C1 segment of cervical spinal cord (tissue), 14 donors: ENCODE data around the gene MYZAP.

ENCODE experiments used
- DNase-seq, 14 donors: peaks; one replicate each; lab custom pipeline; 2025; lab: John Stamatoyannopoulos, UW

The MYZAP gene

DNA sequence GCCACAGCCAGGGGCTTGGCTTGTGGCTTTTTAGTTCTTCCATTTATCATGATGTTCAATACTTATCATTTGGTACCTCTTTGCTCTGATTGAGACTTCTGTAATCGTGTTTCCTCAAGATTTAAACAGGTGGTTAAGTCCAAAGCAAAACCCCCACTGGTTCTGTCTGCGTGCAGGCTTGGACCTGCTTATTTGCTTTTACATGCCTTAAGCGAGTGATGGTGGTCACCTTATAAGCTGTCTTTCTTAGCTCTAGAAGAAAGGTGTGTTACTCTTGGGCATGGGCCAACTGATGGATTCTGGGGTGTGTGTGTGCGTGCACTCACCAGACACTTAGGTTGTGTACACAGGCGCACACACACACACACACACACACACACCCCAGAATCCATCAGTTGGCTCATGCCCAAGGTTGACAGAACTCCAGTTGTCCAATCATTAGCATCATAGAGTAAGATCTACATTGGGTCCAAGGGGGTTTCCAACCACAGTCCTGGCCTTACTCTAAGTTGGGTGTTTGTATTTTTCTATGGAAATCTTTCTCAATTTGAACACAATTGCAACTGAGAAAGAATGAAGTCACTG lies 1.2 kb downstream of the MYZAP start:
- DNase-seq: peak in 1 of 14 donors; percentile 56

DNA sequence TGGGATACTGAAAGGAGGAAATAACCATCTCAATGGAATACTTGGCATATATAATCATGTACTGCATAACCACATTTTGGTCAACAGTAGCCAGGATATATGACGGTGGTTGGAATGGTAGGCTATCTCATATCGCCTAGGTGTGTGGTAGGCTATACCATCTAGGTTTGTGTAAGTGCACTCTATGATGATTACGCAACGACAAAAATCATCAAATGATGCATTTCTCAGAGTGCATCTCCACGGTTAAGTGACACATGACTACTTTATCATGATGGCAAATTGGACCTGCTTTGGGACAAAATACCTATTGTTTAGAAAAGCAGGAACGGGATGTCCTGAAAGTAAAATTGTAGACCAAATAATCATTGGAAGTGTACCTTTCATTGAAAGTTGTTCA lies 2.8 kb downstream of the MYZAP start:
- no peak for DNase-seq

- peak in 1 of 14 donors; percentile 8 for DNase-seq
Observed at GRCh38 chr15:57595011-57595866, 3.5 kb downstream of the MYZAP start.

DNA sequence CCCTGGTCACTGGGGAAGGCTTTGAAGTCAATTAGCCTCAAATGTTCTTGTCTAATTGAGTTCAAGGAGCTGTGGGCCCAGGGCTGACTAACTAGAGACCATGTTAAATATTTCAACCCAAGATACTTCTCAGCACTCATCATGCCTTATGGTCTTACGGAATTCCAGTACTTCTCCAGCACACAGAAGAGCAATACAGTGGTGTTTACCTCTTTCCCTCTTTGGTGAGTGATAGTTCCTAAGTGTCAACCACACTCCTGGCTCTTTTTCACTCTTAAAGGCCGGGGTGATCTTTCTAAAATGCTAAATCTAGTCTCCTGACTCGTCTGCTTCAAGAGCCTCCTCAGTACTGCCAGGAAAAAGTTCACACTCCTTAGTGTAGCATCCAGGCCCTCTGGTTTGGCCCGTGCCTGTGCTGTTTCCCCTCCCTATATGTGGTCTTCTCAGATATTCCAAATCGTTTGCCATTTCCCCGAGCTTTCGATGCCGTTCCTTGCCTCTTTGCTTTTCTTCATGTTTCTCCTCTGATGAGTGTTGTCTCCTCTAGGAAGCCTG lies 4.7 kb downstream of the MYZAP start:
- DNase-seq: no peak

GRCh38 chr15:57596978-57597377 lies 5.3 kb downstream of the MYZAP start:
- DNase-seq: peak in 3 of 14 donors; percentile 13 to 99 (median 14)

DNA sequence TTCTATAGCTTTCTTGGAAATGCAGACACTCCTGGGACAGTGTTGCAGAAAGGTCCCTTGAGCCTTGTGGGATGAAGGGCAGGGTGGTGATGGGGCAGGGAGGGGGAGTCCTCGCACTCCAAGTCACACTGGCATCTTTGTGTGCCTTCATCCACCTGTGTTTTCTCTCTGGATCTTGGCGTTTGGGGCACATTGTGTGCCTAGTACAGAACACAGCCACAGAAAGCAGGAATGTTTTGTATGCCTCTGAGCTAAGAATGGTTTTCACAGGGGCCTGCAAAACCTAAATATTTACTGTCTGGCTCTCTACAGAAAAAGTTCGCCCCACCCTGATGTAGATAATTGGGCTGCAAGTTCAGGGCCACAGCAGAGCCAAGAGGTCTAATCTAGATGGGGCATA lies 5.7 kb downstream of the MYZAP start:
- DNase-seq: peak in 1 of 14 donors; percentile 86

GRCh38 chr15:57598346-57598745 lies 6.6 kb downstream of the MYZAP start:
- no peak for DNase-seq

DNA sequence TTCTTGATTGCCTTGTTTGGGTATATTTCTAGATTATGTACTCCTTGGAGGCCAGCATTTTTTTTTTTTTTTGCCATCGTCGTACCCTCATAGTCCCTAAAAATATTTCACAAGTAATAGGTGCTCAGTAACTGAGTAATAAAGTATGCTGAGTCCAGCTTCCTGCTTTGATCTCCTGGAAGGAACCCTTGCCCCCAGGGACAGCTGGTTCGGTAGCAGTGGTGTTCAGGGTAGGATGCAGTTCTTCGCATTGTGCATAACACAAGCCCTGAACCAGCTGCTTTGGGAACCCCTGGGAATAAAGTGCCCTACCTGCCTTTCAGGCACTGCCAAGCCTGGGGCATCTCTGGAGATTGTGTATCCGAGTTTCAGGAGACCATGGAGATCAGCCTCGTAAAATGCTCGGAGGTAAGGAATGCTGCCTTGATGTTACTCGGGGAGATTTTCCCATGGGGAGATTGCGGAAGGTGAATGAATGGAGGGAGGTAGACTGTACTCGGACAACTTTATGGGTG lies 7.6 kb downstream of the MYZAP start:
- DNase-seq: no peak

GRCh38 chr15:57600197-57600596 lies 8.5 kb downstream of the MYZAP start:
- DNase-seq: no peak

DNA sequence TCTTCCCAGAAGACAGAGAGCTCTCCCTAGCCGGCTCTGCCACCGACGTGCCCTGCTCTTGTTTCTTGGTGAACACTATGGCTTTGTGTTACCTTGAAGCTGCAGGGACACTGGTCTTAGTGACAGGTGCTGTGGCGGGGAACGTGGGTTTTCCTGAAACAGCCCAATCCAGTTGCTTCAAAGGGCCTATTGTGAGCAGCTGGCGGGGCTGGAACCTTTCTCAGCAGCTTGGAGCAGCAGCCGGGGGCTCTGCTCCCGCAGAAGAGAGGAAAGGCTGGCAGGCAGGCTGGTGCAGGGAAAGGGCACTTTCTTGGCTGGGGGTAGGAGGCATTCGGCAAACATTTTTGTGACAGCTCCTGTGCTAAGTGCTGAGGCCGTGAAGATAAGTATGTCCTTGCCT lies 12.8 kb downstream of the MYZAP start:
- peak in 4 of 14 donors; percentile 4 to 62 (median 22) for DNase-seq

DNA sequence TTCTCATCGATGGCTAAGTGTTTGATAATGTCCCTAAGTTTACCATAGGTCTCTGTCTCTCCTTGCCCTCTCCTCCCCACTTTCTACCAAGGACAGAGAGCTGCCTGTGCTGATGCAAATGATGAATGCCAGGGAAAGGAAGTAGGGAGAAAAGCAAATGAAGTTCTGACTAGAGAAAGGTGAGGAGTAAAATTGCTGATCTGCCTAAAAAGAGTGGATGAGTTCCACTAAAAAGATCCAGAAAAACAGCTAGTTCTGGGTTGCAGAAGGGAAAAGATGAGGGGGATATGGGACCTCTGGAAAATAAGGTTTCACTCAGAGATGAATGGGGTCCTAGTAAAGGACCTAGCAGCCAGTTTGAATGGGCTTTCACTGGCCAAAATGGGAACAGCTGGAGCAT lies 13.8 kb downstream of the MYZAP start:
- no peak for DNase-seq

DNA sequence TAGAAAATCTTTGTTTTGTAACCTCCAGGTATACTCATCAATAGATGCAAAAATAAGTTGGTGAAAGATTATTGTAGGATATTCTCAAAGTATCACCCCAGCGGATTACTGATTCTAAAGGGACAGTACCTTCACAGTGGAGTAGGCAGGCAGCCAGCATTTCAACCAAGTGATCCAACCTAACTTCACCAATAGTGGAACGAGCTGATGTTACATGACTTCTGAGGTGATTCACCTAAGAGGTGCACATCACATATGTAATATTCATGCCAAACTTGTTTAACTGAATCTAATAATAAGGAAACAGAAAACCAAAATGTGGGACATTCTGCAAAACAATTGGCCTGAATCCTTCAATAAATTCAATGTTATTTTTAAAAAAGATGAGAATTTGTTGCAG lies 14.3 kb downstream of the MYZAP start:
- no peak for DNase-seq

DNA sequence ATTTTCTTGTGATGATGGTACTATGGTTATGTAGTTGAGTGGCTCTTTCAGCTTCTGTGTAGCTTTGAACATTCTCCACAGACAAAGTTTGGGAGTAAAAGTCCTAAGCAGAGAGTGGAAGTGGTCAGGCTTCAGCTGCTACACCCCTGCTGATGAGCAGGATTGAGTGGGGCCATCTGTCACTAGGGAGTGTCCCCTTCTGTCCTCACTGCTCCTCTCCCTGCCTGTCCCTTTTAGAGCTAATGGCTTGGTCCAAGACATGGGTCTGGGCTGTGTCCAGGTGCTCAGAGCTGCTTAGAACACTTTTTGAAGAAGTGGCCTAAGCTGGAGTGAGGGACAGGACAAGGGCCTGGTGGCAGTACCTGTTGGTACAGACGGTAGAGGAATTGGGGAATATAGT lies 15.1 kb downstream of the MYZAP start:
- peak in 1 of 14 donors; percentile 48 for DNase-seq

DNA sequence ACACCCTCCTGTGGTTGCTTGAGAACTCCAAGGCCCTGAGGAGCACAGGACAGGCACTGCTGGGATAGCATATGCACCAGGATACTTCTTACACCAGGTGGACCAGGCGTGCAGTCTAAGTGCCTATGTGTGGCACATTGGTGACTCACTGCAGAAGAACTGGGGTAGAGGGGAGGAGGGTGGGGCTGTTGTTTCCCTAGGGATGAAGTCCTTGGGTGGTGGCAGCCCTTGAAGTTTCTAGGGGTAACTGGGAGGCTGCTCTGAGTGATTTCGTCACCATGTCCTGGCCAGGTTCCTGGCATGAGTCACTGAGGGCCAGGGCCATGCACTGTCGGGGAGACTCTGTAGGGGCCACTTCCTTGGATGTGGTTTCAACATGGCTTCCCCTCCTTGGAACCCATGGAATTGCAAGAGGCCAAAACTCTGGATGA lies 15.9 kb downstream of the MYZAP start:
- peak in 1 of 14 donors; percentile 15 for DNase-seq

DNA sequence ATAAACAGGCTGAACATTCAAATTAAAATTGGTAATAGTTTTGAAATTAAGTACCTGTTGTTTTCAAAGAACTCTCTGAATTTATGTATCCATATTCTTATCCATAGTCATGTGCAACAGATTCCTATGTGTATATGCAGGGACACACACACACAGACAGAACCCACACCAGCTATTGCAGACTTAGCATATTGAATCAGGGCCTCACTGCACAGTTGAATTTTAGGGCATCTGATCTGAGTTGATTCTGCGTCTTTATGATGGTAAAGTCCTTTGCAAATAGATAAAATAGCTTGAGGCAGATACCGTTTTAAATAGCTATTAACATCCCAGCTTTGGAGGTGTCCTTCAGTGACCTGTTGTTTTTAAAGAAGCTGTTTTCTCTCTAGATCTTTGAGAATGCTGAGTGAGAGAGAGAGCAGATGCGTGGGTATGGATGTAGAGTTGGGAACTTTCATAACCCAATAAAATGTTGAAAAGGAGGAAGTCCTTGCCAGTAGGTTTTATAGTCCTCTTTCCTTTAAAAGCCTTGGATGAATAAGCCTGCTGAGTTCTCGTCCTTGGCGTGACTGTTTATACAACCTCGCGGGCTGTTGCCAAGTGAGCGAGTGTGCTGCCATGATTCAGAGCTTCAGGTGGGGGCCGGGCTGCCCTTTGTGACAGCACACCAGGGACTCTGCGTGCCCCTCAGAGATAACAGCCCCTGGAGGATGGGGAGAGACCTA lies 18.3 kb downstream of the MYZAP start:
- DNase-seq: peak in 2 of 14 donors; percentile 15 to 19

GRCh38 chr15:57611123-57611522 lies 19.4 kb downstream of the MYZAP start:
- no peak for DNase-seq

DNA sequence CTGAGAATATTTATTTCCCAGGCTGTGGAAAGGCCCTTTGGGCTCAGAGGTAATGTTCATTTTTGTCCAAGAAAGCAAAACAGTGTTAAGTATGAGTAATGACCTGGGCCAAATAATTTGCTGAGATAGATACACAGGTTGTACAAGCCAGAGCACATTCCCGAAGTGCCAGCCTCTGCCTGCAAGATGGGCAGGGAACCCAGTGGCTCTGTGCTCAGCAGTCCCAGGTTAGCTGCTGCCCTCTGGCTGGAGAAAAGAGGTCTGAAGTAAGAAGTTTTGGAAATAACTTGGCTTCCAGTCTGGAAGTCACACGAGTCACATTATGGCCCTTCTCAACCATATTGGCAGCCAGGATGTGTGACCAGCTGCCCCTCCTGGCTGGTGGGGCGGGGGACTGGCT lies 20.2 kb downstream of the MYZAP start:
- DNase-seq: peak in 3 of 14 donors; percentile 18 to 53 (median 18)

- no peak for DNase-seq
Observed at GRCh38 chr15:57614241-57614640, 22.5 kb downstream of the MYZAP start.

- peak in 1 of 14 donors; percentile 35 for DNase-seq
Observed at GRCh38 chr15:57615951-57616496, 24.3 kb downstream of the MYZAP start.

DNA sequence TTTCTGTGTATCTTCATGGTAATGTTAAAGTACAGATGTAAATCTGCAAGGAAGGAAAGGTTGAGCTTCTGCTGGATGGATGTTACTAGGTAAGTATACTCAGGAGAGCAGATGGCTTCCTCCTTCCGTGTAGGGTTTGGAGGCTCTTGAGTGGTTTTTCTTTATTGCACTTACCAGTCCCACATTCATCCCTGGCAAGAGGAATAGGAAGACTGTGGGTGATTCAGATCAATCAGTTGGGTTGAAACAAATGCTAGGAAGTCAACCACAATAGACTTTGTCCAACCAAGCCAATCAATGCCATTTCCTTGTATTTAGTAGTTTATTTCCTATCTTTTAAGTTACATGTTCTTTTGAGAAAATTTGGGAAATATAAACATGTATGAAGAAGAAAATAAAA lies 26.6 kb downstream of the MYZAP start:
- DNase-seq: no peak

GRCh38 chr15:57619746-57620145 lies 28.0 kb downstream of the MYZAP start:
- no peak for DNase-seq

GRCh38 chr15:57624730-57625129 lies 33.0 kb downstream of the MYZAP start:
- DNase-seq: no peak
